HG03064 (cell line): ENCODE data around the gene GDPD3.

Source experiments
- ATAC-seq: cut with Tn5 transposase; IDR thresholded peaks from one replicate; pipeline ENCODE4 v1.9.1; 2021; ENCODE audit warnings: low read depth; ENCODE audit not compliant: unreplicated experiment

GDPD3 gene

GRCh38 chr16:30113031-30113710 is at the start of gene GDPD3:
GDPD3 (minus strand) TSS chr16:30113537; CDS start chr16:30113478, 59 bp downstream.
- ATAC-seq, result no peak

- no peak for ATAC-seq
Observed at GRCh38 chr16:30157214-30157613, 43.9 kb upstream of the GDPD3 start.

- no peak for ATAC-seq
Observed at GRCh38 chr16:30155188-30155587, 41.9 kb upstream of the GDPD3 start.

GRCh38 chr16:30152517-30152916 is 39.2 kb upstream of the GDPD3 start:
- no peak for ATAC-seq

GRCh38 chr16:30151091-30151490 is 37.8 kb upstream of the GDPD3 start:
- no peak for ATAC-seq

GRCh38 chr16:30149250-30149930 is 36.1 kb upstream of the GDPD3 start:
- no peak for ATAC-seq

GRCh38 chr16:30147843-30148510 is 34.6 kb upstream of the GDPD3 start:
- no peak for ATAC-seq

- no peak for ATAC-seq
Observed at GRCh38 chr16:30145657-30146056, 32.3 kb upstream of the GDPD3 start.

GRCh38 chr16:30144917-30145316 is 31.6 kb upstream of the GDPD3 start:
- ATAC-seq, result no peak

GRCh38 chr16:30144017-30144416 is 30.7 kb upstream of the GDPD3 start:
- ATAC-seq, result no peak

- no peak for ATAC-seq
Observed at GRCh38 chr16:30143347-30143702, 30.0 kb upstream of the GDPD3 start.

GRCh38 chr16:30142672-30143346 is 29.5 kb upstream of the GDPD3 start:
- no peak for ATAC-seq

GRCh38 chr16:30141750-30142149 is 28.4 kb upstream of the GDPD3 start:
- no peak for ATAC-seq

GRCh38 chr16:30139583-30140481 is 26.5 kb upstream of the GDPD3 start:
- no peak for ATAC-seq

- no peak for ATAC-seq
Observed at GRCh38 chr16:30137897-30138296, 24.6 kb upstream of the GDPD3 start.

GRCh38 chr16:30136971-30137605 is 23.8 kb upstream of the GDPD3 start:
- ATAC-seq, result no peak

- no peak for ATAC-seq
Observed at GRCh38 chr16:30132591-30132990, 19.3 kb upstream of the GDPD3 start.

GRCh38 chr16:30131869-30132475 is 18.6 kb upstream of the GDPD3 start:
- no peak for ATAC-seq

- no peak for ATAC-seq
Observed at GRCh38 chr16:30127993-30128392, 14.7 kb upstream of the GDPD3 start.
